K562 (cell line): ENCODE results near the gene MZB1. TPM values are rescaled to one million over a fixed set of nuclear protein-coding genes. Genes with fewer than 3 reads are reported as not detected.

Source experiments
- ATAC-seq: fragments of 200-7000 bp; cut with Tn5 transposase; 3 replicates; pipeline ENCODE4 v1.9.1; 2020; ENCODE audit warnings: moderate library complexity
- BruUV-seq: library from RNA; stranded (reverse); fragments of 400-500 nt; replicated peaks from 2 replicates; lab custom pipeline; 2021; lab: Mats Ljungman, UMichigan
- CTCF ChIA-PET: fragments of 300-600 bp; formaldehyde crosslinking; extraction: SDS; loops from one replicate; lab custom pipeline; 2021; ENCODE audit warnings: low intra/inter-chr PET ratio; lab: Yijun Ruan, JAX
- POLR2A ChIA-PET: fragments of 300-600, 350-650 bp; sonication (Branson Sonifier 250); formaldehyde crosslinking; extraction: SDS; loops from one replicate; lab custom pipeline; 2021; ENCODE audit warnings: antibody characterized with exemption, inconsistent platforms; lab: Yijun Ruan, JAX
- DNase-seq, 4 experiments: peaks; one replicate each; pipeline versions ENCODE4 v3.0.0 to v3.0.0-alpha.2; 2011 to 2018; ENCODE audit warnings: low spot score in 3 of 4, mixed read lengths in 3 of 4; ENCODE audit errors: extremely low read depth in 1 of 4
- FAIRE-seq: peaks from 2 replicates; lab custom pipeline; 2011; peaks lifted over from hg19 to GRCh38; lab: Jason Lieb, UNC
- H2AFZ ChIP-seq: 2 replicates; pipeline ENCODE4 v1.6.0; 2011; ENCODE audit warnings: low read depth, low read length, control low read depth, inconsistent platforms
- H3K27ac ChIP-seq: fragments of 200-600 bp; 3 replicates; pipeline ENCODE4 v1.8.0; 2011; ENCODE audit warnings: low read depth, mild to moderate bottlenecking, control low read depth, inconsistent platforms, low read length, moderate library complexity, mixed read lengths; ENCODE audit errors: extremely low read depth
- H3K27me3 ChIP-seq, 2 experiments: fragments of 300-600 bp in 1 of 2; 2 replicates in 1 of 2; 3 replicates in 1 of 2; pipeline versions ENCODE4 v1.6.0 to v1.8.0; 2011; ENCODE audit warnings: inconsistent platforms in 2 of 2, low read length in 2 of 2, mild to moderate bottlenecking in 1 of 2, mixed read lengths in 1 of 2, moderate library complexity in 1 of 2; ENCODE audit not compliant: control insufficient read depth in 2 of 2, insufficient read depth in 2 of 2
- H3K36me3 ChIP-seq: fragments of 300-600 bp; 3 replicates; pipeline ENCODE4 v1.8.0; 2011; ENCODE audit warnings: mild to moderate bottlenecking, low read length, inconsistent platforms; ENCODE audit not compliant: control insufficient read depth, insufficient read depth
- H3K4me1 ChIP-seq, 2 experiments: fragments of 200-600 bp in 1 of 2; replicated peaks in 1 of 2; 2 replicates in 1 of 2; 3 replicates in 1 of 2; pipeline versions ENCODE4 v1.5.1 to v1.8.0; 2011; ENCODE audit warnings: inconsistent platforms in 2 of 2, low read length in 2 of 2, mild to moderate bottlenecking in 1 of 2, mixed read lengths in 1 of 2, moderate library complexity in 1 of 2; ENCODE audit not compliant: control insufficient read depth in 2 of 2, insufficient read depth in 2 of 2
- H3K4me2 ChIP-seq: 2 replicates; pipeline ENCODE4 v1.6.1; 2011; ENCODE audit warnings: low read length, control low read depth, inconsistent platforms, mixed read lengths; ENCODE audit not compliant: insufficient read depth
- H3K4me3 ChIP-seq: fragments of 200-600 bp; sonication (generic), shearing (Covaris generic); 2 replicates; pipeline ENCODE4 v1.5.1; 2016; ENCODE audit warnings: control low read depth, inconsistent platforms
- H3K79me2 ChIP-seq: fragments of 200-600 bp; 3 replicates; pipeline ENCODE4 v1.8.0; 2011; ENCODE audit warnings: low read length, inconsistent platforms; ENCODE audit not compliant: control insufficient read depth, insufficient read depth
- H3K9ac ChIP-seq, 2 experiments: 2 replicates each; pipeline versions ENCODE4 v1.6.0 to v1.6.1; 2011; ENCODE audit warnings: low read depth in 2 of 2, low read length in 2 of 2, control low read depth in 1 of 2, inconsistent platforms in 1 of 2, mild to moderate bottlenecking in 1 of 2, mixed read lengths in 1 of 2; ENCODE audit not compliant: insufficient read depth in 1 of 2
- H3K9me1 ChIP-seq: one replicate; pipeline ENCODE4 v1.6.0; 2011; ENCODE audit warnings: inconsistent platforms, mild to moderate bottlenecking, low read length, moderate library complexity; ENCODE audit not compliant: control insufficient read depth, insufficient read depth
- H3K9me3 ChIP-seq: replicated peaks from 2 replicates; pipeline ENCODE4 v1.5.1; 2011; ENCODE audit warnings: low read depth, low read length, inconsistent platforms; ENCODE audit not compliant: control insufficient read depth, insufficient read depth
- H4K20me1 ChIP-seq: replicated peaks from 2 replicates; pipeline ENCODE4 v1.6.1; 2011; ENCODE audit warnings: low read length, inconsistent platforms, mixed read lengths; ENCODE audit not compliant: control insufficient read depth, insufficient read depth
- CBX3 ChIP-seq, 2 experiments: IDR thresholded peaks; 1 replicate in 1 of 2; 2 replicates in 1 of 2; pipeline ENCODE4 v1.6.1; 2012; ENCODE audit warnings: inconsistent platforms in 2 of 2, low read length in 2 of 2, borderline replicate concordance in 1 of 2, control low read depth in 1 of 2
- CXXC5 ChIP-seq: fragments of 250-450 bp; sonication (Bioruptor Pico); IDR thresholded peaks from 2 replicates; pipeline ENCODE4 v1.8.0; 2022; ENCODE audit warnings: inconsistent platforms, mild to moderate bottlenecking, moderate library complexity
- HDGF ChIP-seq: fragments of 450-650 bp; IDR thresholded peaks from 2 replicates; pipeline ENCODE4 v1.6.1; 2016
- NUFIP1 ChIP-seq: fragments of 450-650 bp; IDR thresholded peaks from 2 replicates; pipeline ENCODE4 v1.6.1; 2018; ENCODE audit not compliant: partially characterized antibody
- TBL1XR1 ChIP-seq, 2 experiments: IDR thresholded peaks; 2 replicates each; pipeline ENCODE4 v1.6.1; 2012; ENCODE audit warnings: improper control_type of control experiment in 2 of 2, low read length in 2 of 2, mild to moderate bottlenecking in 1 of 2
- ZNF644 ChIP-seq: fragments of 200-800 bp; sonication (Bioruptor generic); IDR thresholded peaks from 2 replicates; pipeline ENCODE4 v1.6.1; 2016; ENCODE audit warnings: low read depth, missing genetic modification characterization, missing compliant biosample characterization
- WGBS: fragments of 100-300 bp; shearing (Covaris generic); methylation state at CpG from one replicate; pipeline ENCODE4 v1.1.6; 2016; ENCODE audit warnings: low coverage, mixed read lengths; ENCODE audit not compliant: insufficient coverage; ENCODE audit errors: missing lambda C conversion rate; 5-methylcytosine and 5-hydroxymethylcytosine counted together
- in situ Hi-C: fragments of 300-500 bp; cut with MboI; formaldehyde crosslinking; loops from 4 replicates; pipeline ENCODE4 v1.15.0; 2018; ENCODE audit warnings: inconsistent platforms, mixed read lengths
- intact Hi-C: fragments of 100-400 bp; cut with micrococcal nuclease; formaldehyde crosslinking; loops from 2 replicates; pipeline ENCODE4 v1.14.2; 2022
- polyA plus RNA-seq, 8 experiments: library from polyadenylated mRNA; depleted of rRNA in 4 of 8; stranded (reverse) in 5 of 8; unstranded in 3 of 8; fragments of >200 nt; fragmentation: Nextera tagmentation in 2 of 8; fragmentation: Illumina TruSeq in 1 of 8; extraction: Ambion mirVana in 2 of 8; extraction: Trizol in 1 of 8; gene quantifications; 2 replicates each; pipeline versions ENCODE4 v1.2.1 to v1.2.3, GENCODE V29; 2011 to 2014; ENCODE audit warnings: inconsistent platforms in 1 of 8, missing spikeins in 1 of 8
- total RNA-seq, 7 experiments: library from RNA; depleted of rRNA in 6 of 7; stranded (reverse); fragments of >200 nt in 6 of 7; fragmentation: Illumina TruSeq in 2 of 7; extraction: Trizol in 2 of 7; gene quantifications; 2 replicates each; pipeline versions ENCODE4 v1.2.1 to v1.2.3, GENCODE V29; 2011 to 2021; ENCODE audit warnings: low replicate concordance in 1 of 7
- TF ChIP-seq, protein P1 (sequence below): IDR thresholded peaks from 3 replicates; pipeline ENCODE4 v1.6.1; 2011; ENCODE audit warnings: borderline replicate concordance, mild to moderate bottlenecking, moderate library complexity; ENCODE audit not compliant: insufficient read length; ENCODE audit errors: extremely low read depth
- TF ChIP-seq, protein P2 (sequence below), 2 experiments: fragments of 450-650 bp; formaldehyde crosslinking in 1 of 2; IDR thresholded peaks; 2 replicates each; pipeline versions ENCODE4 v1.4.0 to v1.6.1; 2014 to 2020; ENCODE audit warnings: mild to moderate bottlenecking in 2 of 2, borderline replicate concordance in 1 of 2, low read depth in 1 of 2

The MZB1 gene
- total and polyA plus RNA-seq, 9 of the 15 experiments (the other 6 are each of a cell fraction or from before 2014, with no cell fraction given): 0.13 to 0.31 TPM; not detected in 7

DNA sequence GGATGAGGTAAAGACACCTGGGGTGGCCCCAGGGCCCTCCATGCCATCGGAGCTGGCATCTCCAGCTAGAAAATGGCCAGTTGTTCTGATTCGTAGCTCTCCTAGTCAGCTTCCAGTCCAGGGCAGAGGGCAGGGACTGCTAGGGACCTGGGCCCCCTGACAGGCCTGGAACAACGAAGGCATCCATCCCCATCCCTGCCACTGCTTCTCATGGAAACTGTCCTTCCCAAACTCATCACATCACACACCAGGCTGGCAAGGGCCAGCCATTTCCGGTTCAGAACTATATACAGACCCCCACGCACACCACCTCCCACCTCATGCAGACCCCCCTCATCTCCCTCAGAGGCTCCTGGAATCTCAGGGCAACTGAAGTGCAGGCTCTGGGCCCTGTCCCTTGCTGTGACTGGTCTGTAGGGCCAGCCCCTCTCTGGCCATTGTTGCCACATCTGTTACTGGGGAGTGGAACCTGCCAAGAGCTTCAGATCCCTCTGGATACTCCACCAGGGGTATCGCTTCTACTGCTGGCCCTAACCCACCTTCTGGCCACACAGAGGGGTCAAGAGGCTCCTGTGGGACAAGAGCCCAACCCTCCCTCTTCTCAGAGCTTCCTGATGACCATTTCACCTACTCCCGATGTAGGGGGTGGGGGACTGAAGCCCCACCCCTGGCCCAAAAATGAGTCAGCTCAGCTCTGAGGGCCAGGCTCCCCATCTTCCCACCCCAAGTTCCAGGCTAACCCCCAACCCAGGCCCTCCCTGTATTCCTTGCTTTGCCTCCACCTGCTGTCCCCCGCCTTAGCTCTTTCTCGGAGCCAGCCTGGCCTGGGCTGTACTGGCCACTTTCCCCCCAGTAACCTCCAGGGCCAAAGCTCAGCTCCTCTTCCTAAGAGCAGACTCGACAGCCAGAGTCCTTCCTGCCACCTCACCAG is 1.2 kb upstream of the MZB1 start:
- Histone ChIP-seq H3K4me3 (no peak overlapping the region), H3K9ac (peak overlapping the region in 1 of 2 experiments; percentile 55; a peak in 1 of 4 replicates), H3K9me1 (no peaks in the 10 kb centered on the region), H2AFZ (no peak overlapping the region), H3K4me1 (peaks cover under 1 to 20% of the 10 kb centered on the region in 2 experiments; a peak in 3 of 5 replicates), H3K36me3 (no peaks in the 10 kb centered on the region), H3K79me2 (no peaks in the 10 kb centered on the region), H3K27ac (no peak overlapping the region), H3K9me3 (no peaks in the 10 kb centered on the region; the same call in none of the 2 replicates), H3K4me2 (no peak overlapping the region), H4K20me1 (no peaks in the 10 kb centered on the region), H3K27me3 (no peaks in the 10 kb centered on the region)
- DNase-seq: no peak
- 33% methylated on average over 8 of the region's 10 CpGs for WGBS
- ChIA-PET POLR2A (interaction anchor here (0.5 to 0.7 kb wide), 3 partner anchors 18 to 385 kb away, joined by 3 read pairs; no protein-coding TSS in a partner anchor), CTCF (no interaction called here)
- in situ Hi-C loops: no loop called here
- FAIRE-seq: no peak
- BruUV-seq: no TSS peak
- intact Hi-C loops: no loop called here
- ATAC-seq: no peak
- TF ChIP-seq NUFIP1 (no peak), CXXC5 (CRISPR knock-in tag) (no peak), CBX3 (IDR thresholded peaks at IDR 0.05; ENCODE audit: borderline replicate concordance in 1 of 2, low read length in 2 of 2) (no peak), ZNF644 (no peak), HDGF (no peak), TBL1XR1 (IDR thresholded peaks at IDR 0.05; ENCODE audit: low read length in 2 of 2) (no peak)
- TF ChIP-seq, protein P1, sequence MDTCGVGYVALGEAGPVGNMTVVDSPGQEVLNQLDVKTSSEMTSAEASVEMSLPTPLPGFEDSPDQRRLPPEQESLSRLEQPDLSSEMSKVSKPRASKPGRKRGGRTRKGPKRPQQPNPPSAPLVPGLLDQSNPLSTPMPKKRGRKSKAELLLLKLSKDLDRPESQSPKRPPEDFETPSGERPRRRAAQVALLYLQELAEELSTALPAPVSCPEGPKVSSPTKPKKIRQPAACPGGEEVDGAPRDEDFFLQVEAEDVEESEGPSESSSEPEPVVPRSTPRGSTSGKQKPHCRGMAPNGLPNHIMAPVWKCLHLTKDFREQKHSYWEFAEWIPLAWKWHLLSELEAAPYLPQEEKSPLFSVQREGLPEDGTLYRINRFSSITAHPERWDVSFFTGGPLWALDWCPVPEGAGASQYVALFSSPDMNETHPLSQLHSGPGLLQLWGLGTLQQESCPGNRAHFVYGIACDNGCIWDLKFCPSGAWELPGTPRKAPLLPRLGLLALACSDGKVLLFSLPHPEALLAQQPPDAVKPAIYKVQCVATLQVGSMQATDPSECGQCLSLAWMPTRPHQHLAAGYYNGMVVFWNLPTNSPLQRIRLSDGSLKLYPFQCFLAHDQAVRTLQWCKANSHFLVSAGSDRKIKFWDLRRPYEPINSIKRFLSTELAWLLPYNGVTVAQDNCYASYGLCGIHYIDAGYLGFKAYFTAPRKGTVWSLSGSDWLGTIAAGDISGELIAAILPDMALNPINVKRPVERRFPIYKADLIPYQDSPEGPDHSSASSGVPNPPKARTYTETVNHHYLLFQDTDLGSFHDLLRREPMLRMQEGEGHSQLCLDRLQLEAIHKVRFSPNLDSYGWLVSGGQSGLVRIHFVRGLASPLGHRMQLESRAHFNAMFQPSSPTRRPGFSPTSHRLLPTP: no peak
- TF ChIP-seq, protein P2, sequence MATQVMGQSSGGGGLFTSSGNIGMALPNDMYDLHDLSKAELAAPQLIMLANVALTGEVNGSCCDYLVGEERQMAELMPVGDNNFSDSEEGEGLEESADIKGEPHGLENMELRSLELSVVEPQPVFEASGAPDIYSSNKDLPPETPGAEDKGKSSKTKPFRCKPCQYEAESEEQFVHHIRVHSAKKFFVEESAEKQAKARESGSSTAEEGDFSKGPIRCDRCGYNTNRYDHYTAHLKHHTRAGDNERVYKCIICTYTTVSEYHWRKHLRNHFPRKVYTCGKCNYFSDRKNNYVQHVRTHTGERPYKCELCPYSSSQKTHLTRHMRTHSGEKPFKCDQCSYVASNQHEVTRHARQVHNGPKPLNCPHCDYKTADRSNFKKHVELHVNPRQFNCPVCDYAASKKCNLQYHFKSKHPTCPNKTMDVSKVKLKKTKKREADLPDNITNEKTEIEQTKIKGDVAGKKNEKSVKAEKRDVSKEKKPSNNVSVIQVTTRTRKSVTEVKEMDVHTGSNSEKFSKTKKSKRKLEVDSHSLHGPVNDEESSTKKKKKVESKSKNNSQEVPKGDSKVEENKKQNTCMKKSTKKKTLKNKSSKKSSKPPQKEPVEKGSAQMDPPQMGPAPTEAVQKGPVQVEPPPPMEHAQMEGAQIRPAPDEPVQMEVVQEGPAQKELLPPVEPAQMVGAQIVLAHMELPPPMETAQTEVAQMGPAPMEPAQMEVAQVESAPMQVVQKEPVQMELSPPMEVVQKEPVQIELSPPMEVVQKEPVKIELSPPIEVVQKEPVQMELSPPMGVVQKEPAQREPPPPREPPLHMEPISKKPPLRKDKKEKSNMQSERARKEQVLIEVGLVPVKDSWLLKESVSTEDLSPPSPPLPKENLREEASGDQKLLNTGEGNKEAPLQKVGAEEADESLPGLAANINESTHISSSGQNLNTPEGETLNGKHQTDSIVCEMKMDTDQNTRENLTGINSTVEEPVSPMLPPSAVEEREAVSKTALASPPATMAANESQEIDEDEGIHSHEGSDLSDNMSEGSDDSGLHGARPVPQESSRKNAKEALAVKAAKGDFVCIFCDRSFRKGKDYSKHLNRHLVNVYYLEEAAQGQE (IDR thresholded peaks at IDR 0.05; ENCODE audit: borderline replicate concordance): no peak
- TF ChIP-seq, protein P2 (CRISPR knock-in tag; IDR thresholded peaks at IDR 0.05; ENCODE audit: low read depth): no peak
